Ureter (tissue), 1 donor: Measurements from ENCODE around the gene TRPT1. TPM values are rescaled to one million over a fixed set of nuclear protein-coding genes. Genes with fewer than 3 reads are reported as not detected.
A peak's percentile ranks its signal among the peaks of the same experiment; 100 is the strongest.

ENCODE experiments used
- DNase-seq: peaks from one replicate; pipeline ENCODE4 v3.0.0-alpha.2; 2020; ENCODE audit warnings: low spot score
- total RNA-seq: library from RNA; stranded (reverse); gene quantifications from one replicate; pipeline ENCODE4 v1.2.4, GENCODE V29; 2023
- donor health status: DM: yes; HTN: yes; CAD: no.

Gene TRPT1
- total RNA-seq, 1 donor from 2014 or later, result 49.4 TPM

- peak; percentile 94 for DNase-seq
Measured at GRCh38 chr11:64230171-64230984, 4.4 kb upstream of the TRPT1 start, which contains the start of gene DNAJC4. TSS of gene DNAJC4 (plus strand) at chr11:64230548. CDS start at chr11:64230855, 307 bp downstream.

DNA sequence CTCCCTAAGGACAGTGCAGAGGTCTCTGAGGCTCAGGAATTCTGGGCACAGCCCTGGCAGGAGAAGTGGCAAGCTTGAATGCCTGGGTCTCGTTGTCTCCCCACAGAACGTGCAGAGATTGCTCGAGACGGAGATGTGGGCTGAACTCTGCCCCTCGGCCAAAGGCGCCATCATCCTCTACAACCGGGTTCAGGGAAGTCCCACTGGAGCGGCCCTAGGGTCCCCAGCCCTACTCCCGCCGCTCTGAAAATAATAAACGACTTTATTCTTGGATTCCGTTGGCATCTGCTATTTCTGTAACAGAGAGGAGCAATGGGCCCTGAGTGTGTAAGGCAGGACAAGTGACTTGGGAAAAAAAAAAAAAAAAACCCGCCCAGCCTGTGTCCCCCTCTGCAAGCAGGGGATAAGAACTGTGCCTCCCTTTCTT is 3.8 kb upstream of the TRPT1 start:
- peak; percentile 45 for DNase-seq

- peak; percentile 43 for DNase-seq
Measured at GRCh38 chr11:64229090-64229743, 3.2 kb upstream of the TRPT1 start.

DNA sequence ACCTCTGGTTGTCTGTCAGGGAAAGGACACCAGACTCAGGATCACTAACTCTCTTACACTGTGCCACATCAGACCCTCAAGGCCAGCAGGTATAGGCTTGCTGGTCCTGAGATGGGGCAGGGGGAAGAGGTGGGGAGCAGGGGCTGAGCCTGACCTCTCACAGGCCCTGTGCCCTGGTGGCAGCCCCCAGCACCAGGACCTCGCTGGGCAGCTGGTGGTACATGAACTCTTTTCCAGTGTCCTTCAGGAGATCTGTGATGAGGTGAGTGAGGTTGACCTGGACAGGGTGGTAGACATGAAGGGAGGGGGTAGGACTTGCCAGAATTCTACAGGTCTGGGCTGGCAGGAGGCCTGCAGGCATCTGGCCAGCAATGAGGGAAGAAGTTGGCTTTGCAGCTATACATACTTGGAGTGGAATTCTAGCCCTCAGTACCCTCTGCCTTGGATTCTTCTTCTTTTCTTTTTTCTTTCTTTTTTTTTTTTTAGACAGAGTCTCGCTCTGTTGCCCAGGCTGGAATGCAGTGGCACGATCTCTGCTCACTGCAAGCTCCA is 1.5 kb upstream of the TRPT1 start:
- peak; percentile 41 for DNase-seq

DNA sequence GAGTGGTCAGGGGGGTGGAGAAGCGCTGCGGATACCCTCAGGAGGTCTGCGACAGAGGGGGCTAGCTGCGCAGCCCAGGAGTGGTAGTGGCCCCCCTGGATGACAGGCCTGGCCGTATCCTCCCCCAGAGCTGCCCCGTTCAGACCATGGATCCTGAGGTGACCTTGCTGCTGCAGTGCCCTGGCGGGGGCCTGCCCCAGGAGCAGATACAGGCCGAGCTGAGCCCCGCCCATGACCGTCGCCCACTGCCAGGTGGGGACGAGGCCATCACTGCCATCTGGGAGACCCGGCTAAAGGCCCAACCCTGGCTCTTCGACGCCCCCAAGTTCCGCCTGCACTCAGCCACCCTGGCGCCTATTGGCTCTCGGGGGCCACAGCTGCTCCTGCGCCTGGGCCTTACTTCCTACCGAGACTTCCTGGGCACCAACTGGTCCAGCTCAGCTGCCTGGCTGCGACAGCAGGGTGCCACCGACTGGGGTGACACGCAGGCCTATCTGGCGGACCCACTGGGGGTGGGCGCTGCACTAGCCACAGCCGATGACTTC is 593 bp upstream of the TRPT1 start:
- DNase-seq, result peak; percentile 71

DNA sequence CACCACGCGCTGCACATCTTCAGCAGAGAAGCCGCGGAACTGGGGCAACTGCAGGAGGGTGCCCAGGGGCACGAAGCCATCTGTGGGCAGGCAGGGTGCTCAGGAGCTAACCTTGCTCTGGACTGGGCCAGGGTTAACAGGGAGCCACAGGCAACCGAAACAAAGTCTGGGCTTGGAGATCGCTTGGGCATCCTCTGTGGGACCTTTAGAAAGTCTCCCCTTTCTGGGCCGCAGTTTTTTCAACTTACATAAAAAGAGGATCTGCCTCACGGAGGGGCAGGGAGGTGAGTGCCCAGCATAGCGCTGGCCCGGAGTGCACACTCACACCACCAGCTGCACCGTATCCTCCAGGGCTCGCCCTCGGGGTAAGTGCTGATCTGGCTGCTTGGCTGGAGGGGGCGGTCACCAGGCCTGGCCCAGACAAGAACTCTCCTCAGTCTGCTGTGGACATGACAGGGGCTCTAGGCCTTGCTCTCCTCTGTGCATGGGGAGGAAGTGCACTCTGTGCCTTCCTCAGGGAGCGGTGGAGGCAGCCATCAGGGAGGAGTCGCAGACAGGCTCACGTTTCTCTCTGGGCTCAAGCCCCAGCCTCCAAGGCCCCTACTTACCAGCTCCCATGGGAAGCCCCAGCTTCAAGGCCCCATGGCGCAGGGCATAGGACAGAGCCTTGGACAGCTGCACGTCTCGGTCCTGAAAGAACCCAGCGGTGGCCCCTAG is 937 bp downstream of the TRPT1 start:
- peak; percentile 45 for DNase-seq

- no peak for DNase-seq
Measured at GRCh38 chr11:64224151-64224890, 1.7 kb downstream of the TRPT1 start.

DNA sequence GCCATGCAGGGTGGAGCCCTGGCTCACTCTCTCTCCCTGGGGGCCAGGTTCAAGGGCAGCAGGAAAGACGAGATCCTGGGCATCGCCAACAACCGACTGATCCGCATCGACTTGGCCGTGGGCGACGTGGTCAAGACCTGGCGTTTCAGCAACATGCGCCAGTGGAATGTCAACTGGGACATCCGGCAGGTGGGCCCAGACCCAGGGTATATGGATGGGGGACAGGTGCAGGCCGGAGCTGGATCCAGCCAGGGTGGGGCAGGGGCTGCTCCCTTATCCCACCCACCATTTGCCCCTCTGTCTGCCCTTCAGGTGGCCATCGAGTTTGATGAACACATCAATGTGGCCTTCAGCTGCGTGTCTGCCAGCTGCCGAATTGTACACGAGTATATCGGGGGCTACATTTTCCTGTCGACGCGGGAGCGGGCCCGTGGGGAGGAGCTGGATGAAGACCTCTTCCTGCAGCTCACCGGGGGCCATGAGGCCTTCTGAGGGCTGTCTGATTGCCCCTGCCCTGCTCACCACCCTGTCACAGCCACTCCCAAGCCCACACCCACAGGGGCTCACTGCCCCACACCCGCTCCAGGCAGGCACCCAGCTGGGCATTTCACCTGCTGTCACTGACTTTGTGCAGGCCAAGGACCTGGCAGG is 2.9 kb downstream of the TRPT1 start:
- DNase-seq, result no peak

- no peak for DNase-seq
Measured at GRCh38 chr11:64222651-64223000, 3.4 kb downstream of the TRPT1 start.

DNA sequence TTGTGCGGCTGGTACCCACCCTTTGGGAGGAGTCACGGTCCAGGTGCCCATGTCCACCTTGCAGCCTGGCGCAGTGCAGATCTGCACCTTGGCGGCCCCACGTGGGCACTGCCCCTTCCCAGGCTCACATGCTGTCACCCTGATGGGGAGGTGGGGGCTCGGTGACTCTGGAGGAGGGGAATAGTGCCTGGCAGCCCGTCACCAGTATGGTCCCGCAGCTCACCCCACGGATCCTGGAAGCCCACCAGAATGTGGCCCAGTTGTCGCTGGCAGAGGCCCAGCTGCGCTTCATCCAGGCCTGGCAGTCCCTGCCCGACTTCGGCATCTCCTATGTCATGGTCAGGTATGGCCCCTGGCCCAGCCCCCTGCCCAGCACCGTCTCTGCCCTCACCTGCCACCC is 5.2 kb downstream of the TRPT1 start:
- no peak for DNase-seq

DNA sequence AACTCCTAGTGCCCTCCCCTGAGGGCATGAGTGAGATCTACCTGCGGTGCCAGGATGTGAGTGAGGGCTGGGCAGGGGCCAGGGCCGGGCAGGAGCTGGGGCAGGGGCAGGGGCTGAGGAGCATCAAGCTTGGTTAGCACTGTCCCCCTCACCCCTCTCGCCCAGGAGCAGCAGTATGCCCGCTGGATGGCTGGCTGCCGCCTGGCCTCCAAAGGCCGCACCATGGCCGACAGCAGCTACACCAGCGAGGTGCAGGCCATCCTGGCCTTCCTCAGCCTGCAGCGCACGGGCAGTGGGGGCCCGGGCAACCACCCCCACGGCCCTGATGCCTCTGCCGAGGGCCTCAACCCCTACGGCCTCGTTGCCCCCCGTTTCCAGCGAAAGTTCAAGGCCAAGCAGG is 5.7 kb downstream of the TRPT1 start:
- DNase-seq, result no peak

- DNase-seq, result no peak
Measured at GRCh38 chr11:64219755-64220154, 6.2 kb downstream of the TRPT1 start.

DNA sequence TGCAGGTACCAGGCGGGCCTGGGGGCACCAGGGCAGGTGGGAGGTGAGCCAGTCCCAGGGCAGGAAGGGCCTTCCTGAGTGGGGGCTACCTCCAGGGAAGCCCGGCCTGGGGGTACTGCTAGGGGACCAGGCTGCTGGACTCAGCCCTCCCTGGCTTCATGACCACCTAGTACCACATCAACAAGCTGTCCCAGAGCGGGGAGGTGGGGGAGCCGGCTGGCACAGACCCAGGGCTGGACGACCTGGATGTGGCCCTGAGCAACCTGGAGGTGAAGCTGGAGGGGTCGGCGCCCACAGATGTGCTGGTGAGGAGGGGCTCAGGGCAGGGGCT is 6.7 kb downstream of the TRPT1 start:
- no peak for DNase-seq

GRCh38 chr11:64218628-64219353 is 7.2 kb downstream of the TRPT1 start:
- no peak for DNase-seq

- DNase-seq, result no peak
Measured at GRCh38 chr11:64216879-64217278, 9.1 kb downstream of the TRPT1 start.

GRCh38 chr11:64211181-64211872 is 14.7 kb downstream of the TRPT1 start:
- no peak for DNase-seq

DNA sequence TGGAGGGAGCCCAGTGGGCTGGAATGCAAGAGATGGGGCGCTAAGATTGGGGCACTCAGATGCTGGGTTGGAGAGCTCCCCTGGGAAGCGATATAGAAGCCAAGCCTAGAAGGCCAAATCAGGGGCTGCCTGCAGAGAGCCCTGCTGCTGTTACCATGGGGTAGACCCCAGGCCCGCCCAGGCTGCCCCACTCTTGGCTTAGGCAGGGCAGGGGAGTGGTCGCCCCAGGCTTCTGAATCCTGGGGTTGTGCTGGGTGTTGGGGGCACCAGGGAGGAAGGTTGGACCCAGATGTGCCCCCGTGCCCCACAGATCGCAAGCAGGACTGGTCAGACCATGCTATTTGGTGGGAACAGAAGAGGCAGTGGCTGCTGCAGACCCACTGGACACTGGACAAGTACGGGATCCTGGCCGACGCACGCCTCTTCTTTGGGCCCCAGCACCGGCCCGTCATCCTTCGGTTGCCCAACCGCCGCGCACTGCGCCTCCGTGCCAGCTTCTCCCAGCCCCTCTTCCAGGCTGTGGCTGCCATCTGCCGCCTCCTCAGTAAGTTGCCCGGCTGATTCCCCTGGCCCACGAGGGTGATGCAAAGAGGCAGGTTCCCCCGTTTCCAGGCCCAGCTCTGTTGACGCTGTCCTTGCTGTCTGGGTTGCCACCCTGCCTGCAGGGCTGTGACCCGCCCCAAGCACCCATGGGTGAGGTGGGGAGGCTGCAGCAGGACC is 15.5 kb downstream of the TRPT1 start:
- no peak for DNase-seq

DNA sequence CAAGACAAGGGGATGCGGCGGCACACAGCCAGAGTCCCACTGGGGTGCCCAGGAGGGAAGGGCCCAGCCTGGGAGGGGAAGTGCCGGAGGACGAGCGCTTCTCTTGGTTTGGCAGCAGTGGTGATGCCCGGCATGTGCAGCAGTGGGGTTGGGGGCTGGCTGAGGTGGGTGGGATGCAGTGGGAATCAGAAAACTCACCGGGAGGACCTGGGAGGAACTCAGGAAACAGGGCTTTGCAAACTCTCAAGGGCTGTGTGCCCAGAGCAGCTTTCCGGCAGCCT is 16.5 kb downstream of the TRPT1 start:
- no peak for DNase-seq
